Hematopoietic multipotent progenitor cell treated with erythropoietin and hydrocortisone succinate and interleukin-3 and kit ligand, for 17 days (in vitro differentiated cells): Measurements from ENCODE around the gene PHF13.
A peak's percentile ranks its signal among the peaks of the same experiment; 100 is the strongest.

Experiments used
- DNase-seq: peaks from one replicate; pipeline ENCODE4 v3.0.0-alpha.2; 2015; ENCODE audit warnings: low spot score

Gene PHF13

DNA sequence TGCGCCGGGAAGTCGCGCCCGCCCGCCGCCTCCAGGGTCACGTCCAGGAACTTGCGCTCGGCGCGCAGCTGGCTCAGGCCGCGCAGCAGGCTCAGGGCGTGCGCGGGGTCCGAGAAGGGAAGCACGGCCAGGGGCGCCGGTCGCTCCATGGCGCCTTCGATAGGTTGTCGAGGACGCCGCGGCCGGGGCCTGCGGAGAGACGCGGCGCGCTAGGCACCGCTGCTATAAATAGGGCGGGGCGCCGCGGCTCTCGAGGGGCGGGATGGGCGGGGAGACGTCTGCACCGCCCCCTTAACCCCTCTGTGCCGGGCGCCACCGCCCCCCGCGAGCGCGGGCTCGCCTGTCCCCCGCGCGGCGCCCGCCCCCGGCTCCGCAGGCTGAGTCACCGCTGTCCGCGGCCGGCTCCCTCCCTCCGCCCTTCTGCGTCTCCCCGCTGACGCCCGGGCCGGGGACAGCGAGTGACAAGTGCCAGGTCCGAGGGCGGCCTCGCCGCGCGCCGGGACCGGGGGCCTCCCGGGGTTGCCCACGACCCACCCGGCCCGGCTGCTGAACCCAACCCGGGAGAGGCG lies 10.8 kb upstream of the PHF13 start, which contains the start of gene KLHL21:
KLHL21 (minus strand) TSS at position 201 of the 569 bp plus-strand sequence; CDS start at position 149, 52 bp downstream.
- peak; percentile 95 for DNase-seq

DNA sequence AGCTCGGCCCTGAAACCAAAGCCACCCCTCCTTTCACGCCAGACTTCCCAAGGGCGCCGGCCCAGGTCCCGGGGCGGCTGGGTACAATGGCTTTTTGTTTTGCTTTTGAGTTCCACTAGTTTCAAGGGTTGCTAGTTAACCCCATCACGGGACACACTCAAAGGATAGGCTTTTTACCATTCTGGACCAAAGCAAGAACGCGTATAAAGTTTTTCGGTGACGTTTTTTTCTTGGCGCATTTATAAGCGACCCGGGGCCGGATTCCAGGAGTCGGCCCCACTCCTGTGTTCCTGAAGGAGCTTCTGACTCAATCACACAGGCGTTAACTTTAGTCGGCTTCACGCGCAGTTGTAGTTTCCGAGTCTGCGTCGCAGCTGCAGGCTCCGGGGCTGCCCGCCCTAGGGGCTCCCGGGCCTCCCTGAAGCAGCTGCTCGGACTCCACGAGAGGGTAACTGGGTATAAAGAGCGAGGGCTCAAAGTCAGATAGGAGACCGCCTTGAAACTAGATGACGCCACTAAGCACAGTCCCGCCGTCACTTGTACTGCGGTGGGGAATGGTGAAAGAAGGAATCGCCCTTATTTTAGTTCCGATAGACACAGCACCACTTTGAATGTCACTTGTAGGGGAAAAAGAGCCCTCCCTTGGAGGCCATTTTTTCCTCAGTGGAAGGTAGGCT lies 10.2 kb upstream of the PHF13 start:
- DNase-seq: peak; percentile 80

DNA sequence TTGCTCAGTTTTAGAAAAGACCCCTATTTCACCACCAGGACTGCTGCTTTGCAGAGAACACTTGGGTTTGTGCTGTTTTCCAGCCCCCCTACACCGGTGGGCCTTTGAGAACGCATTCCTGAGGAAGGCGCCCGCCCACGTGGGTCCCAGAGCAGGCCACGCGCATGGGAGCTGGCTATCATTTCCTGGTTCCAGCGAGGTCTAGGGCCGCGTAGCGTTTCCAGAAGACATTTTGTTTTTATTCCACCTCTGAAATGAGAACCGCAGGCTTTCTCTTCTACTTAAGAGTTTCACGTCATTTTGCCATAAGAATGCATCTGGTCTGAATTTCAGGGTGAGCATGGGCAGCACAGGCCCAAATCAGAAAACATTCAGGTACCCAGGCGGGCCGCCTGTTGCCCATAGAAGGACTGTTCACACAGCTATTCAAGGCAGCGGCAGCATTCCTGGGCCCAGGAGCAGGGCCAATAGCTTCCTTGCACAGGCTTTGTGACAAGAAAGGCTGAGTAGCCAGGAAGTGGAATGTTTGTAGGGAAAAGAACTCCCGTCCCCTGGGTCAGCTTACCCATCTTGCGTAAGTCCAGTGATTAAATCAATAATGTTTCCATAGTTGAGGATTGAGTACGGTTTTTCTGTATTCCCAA lies 9.5 kb upstream of the PHF13 start:
- no peak for DNase-seq

DNA sequence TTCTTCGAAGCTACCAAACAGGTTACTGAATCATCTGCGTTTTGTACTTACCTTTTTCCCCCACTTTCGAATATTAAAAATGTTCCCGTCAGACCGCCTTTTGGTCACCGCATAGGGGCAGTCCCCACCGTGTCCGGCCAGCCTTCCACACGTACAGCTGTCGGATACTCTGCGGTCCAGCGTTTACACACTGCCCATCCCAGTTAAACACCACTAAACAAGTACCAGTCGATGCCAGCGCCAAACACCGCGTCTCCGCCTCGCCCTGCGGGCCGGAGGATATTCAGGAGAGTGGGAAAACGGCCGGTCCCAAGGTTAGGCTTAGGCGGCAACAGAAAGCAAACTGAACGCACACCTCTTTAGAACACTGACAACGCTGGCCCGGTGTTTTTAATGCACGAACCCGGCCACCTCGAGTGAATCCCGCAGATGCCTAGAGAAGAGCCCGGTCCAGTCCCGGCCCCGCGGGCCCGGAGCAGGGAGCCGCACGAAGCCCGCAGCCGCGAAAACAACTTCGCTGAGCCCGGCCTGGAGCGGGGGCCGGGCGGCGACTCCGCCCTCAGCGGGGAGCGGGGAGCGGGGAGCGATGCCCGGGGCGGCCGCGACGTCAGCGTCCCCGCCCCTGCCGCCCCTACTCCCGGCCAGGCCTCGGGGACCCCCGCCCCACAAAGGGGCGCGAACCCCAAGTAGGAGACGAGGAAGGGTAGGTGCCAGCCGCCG lies 730 bp upstream of the PHF13 start:
- DNase-seq: no peak

DNA sequence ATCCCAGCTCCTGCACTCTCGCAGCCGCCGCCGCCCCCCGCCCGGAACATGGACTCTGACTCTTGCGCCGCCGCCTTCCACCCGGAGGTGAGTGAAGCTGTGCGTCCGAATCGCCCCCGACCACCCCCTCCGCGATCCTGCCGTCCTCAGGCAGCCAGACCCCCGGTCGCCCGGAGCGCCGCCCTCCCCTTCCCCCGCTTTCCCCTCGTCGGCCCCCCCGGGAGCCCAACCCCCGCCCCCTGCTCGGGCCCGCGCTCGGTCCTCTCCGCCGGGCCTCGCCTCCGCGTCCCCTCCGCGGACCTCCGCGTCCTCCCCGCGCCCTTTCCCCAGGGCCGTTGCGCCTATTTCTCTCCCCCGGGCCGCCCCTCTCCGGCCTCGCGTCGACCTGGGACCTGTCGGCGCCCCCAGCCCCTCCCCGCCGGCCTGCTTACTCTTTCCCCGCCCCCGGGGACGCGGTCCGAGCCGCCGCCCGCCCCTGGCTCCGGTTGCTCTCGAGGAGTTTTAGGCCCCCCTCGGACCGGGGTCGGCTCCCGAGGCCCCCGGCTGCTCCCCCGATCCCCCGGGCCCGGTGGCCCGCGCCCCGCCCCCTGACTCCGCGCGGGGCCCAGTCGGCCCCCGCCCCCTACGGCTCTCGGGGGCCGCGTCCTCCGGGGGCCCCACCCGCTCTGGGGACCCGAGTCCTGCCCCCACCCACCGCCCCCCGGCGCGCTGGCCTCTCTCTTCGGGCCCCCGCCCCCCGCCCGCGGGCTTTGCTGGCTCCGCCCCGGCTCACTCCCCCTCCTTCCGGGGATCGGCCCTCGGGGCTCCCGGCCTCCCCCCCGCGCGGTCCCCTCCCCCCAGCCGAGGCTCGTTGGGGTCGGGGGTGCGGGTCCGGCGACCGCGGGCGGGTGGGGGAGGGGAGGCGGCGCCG lies 743 bp downstream of the PHF13 start:
- peak; percentile 58 for DNase-seq

DNA sequence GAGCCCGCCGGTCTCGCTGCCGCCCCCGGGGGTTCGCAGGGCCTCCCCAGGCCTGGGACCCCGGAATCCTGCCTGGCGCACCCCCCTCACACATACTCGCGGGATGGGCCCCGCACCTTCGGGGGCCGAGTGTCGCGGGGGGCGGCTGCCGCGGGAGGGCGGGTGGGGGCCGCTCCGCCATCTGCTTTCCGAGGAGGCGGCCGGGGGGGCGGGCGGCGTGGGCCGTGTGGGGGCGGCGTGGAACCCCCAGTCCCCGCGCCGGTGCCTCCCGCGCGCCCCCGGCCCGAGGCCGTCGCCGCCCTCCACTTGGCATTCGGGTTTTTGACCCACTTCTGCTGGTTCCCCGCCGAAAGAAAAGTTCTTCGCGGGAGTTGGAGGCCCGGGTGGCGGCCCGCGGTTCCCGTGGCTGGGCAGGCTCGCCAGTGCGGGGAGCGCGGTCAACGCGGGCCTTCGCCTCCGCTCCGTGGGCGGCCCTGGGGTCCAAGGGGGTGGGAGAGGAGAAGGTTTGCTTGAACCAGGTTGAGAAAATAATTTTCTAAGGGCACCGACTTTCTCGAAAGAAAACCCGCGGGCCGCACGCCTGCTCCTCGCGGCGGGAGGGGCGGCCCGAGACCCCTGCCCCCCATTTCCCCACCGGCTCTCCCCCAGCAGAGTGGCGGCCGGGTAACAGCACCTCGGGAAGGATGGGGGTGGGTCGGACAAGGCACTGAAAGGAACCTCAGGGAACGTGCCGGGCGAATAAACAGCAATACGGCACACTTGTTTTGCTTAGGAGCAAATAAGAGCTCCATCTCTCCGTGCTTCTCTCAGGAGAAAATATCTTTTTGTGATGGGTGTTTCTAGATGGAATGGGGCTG lies 1.6 kb downstream of the PHF13 start:
- DNase-seq: no peak

DNA sequence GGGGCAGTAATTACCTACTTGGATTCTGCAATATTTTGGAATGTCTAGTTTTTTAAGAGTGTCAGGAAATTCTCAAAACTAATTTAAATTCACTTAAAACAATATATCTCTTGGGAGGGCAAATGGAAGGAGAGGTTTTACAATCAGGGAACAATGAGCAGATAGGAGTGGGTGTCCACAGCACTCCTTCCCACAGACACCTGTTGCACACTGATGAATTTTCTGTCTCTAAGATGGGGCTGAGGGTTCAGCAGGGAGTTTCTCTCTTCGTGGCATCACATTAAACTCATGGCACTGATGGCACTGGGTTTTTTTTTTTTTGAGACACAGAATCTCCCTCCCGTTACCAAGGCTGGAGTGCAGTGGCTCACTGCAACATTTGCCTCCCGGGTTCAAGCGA lies 5.5 kb downstream of the PHF13 start:
- no peak for DNase-seq

DNA sequence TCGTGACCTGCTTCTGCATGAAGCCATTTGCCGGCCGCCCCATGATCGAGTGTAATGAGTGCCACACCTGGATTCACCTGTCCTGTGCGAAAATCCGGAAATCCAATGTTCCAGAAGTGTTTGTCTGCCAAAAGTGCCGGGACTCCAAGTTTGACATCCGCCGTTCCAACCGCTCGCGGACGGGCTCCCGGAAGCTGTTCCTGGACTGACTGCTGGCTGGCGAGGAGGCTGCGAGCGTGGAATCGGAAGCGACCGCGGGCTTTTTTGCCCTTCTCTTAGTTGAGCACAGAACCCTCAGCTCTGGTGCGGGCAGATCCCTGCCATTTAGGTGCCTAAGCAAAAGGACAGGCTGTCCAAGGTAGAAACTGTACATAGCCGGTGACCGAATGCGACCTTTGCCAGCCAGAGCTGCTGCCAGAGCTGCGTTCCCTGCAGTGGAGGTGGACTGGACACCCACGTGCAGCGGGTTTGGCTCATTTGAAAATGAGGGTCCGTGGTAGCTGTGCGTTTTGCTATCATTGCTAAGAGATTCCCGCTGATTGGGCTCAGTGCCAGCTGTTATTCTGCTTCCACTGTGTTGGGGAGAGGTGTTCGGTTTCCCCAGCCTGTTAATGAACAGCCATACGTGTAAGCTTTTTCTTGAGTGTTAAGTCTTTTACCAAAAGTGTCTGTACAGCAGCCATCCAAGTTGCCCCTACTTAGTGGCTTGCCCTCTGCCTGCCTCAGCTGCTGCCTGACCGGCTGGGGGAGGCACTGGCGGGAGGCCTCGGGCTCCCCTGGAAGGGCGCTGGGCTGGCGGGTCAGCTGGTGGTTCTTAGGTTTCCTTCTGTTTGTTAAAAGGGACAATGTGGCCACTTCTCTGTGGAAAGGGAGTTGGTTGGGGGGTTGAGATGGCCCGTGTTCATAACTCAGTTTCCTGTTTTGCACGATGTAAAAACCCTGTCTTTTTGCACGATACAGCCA lies 8.2 kb downstream of the PHF13 start:
- DNase-seq: no peak

DNA sequence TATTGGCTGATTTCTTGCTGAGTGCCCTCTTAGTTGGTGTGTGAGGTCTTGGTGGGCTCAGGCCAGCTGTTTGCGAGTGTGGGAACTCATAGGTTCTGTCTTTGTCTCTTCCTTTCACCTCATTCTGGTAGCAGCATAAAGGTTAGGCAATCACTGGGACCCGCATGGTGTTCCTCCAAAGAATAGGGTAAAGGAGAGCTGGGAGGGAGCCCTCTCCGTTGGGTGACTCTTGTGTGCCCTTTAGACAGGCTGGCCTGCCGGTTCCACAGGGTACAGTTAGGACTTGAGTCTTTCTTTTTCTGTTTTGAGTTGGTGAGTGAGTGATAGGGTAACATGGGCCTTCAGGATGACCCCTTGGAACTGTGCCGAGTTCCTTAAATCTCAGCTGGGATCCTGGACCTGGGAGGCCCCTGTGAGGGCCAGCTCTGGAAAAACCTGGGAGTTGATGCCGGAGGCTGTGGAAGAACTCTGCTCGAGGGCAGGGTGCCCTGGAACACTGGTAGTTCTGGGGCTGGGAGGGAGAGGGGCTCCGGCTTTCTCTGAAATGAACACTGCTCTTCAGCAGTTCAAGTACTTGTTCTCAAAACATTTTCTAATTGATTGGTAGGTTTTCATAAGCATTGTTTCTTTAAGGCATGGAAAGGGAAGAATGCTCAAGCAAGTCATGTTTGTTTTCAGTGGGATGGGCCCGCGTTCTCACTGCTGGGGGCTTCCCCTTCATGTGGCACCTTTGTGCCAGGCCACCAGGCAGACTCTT lies 9.0 kb downstream of the PHF13 start:
- no peak for DNase-seq

DNA sequence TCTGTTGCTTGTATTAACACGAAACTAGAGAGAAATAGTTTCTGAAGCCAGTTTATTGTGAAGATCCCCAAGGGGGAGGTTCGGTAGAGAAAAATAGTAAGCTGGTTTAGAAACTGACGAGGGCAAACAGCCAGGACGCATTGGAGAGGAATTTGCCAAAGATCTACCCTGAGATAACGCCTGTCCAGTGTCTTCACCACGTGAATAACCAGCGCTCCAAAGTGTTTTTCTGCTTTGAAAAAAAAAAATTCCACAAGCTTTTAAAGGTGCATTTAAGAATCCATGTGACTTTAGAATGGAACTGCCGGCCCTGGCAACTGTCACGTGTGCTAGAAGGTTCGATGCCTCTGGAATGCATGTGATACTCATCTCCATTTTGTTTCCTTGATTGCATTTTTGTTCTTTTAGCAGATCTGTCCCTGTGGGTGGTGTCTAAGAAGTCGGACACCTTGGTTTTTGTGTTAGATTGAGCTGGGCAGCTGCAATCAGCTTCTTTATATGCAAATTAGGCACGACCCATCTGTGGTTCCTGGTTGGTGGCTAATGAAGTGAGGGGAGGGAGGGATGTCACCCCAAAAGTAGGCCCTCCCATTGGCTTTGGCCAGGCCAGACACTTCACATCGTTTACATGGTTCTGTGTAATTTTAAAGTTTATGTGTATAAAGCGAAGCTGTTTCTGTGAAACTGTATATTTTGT lies 9.9 kb downstream of the PHF13 start:
- DNase-seq: no peak

DNA sequence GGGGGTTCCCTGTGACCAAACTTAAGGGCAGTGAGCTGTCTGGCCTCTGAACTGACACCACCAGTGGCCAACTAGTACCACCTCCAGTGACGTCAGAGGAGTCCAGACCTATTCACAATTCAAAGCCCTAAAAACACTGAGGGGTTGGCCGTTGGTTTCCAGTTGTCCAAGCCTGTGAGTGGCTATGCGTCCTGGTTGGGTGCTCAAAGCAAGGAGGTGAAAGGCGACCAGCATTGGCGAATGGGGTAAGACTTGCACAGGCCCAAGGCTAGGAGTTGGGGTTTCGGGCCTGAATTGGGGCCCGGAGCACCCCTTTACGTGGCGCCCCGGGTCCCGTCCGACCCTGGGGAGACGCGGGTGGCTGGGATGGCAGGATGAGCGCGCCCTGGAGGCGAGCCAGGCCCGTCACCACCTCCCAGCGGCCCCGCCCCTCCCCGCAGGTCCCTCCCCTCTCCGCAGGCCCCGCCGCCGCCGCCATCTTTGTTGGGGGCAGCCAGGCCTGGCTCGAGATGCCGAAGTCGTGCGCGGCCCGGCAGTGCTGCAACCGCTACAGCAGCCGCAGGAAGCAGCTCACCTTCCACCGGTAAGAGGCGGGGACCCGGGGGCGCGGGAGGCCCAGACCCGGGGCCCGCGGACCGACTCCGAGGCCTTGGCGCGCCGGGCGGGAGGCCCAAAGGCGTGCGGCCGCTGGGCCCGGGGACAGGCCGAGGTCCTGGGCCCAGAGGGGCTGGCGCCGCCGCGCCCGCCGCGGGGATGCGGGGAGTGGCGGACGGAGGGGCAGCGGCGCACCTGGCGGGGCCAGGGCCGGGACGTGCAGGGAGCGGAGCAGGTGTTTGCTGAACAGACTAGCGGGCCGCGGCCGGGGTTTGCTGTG lies 11.4 kb downstream of the PHF13 start, which contains the start of gene THAP3:
THAP3 (plus strand) TSS at position 159 of the 874 bp plus-strand sequence; CDS start at position 510, 351 bp downstream.
- peak; percentile 88 for DNase-seq

DNA sequence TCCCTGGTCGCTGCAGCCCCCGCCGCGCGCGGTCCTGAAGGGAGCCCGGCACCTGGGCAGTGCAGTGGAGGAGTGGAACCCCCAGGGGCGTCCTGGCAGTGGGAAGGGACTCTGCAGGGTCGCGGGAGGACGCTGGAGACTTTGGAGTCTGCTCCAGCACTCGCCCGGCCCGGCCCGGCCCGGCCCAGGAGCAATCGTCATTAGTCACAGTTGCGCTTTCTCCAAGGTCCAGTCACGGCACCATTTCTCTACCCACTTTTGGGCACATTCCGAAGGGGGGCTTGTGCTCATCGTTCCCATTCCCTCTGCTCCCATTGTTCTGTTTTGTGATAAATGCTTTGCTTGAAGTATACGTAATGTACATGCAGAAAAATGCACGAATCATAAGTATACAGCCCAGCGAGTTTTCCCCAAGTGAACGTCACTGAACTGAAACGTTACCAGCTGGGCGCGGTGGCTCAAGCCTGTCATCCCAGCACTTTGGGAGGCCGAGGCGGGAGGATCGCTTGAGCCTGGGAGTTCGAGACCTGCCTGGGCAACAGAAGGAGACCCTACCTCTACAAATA lies 12.1 kb downstream of the PHF13 start:
- peak; percentile 44 for DNase-seq

DNA sequence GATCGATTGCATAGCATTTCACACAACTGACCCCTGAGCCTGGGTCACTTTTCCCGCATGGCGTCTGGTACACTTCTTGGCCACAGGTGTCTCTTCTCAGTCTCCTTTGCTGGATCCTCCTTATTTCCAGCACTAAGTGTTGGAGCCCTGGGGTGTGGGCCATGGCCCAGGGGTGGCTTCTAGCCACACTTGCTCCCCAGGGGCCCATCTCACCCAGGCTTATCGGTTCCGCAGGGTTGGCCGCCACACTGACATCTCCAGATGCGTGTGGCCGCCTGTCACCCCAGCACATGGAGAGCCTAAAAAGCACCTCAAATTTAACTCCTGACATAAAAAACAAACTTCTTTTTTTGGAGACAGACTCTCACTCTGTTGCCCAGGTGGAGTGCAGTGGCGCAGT lies 13.5 kb downstream of the PHF13 start:
- DNase-seq: no peak

DNA sequence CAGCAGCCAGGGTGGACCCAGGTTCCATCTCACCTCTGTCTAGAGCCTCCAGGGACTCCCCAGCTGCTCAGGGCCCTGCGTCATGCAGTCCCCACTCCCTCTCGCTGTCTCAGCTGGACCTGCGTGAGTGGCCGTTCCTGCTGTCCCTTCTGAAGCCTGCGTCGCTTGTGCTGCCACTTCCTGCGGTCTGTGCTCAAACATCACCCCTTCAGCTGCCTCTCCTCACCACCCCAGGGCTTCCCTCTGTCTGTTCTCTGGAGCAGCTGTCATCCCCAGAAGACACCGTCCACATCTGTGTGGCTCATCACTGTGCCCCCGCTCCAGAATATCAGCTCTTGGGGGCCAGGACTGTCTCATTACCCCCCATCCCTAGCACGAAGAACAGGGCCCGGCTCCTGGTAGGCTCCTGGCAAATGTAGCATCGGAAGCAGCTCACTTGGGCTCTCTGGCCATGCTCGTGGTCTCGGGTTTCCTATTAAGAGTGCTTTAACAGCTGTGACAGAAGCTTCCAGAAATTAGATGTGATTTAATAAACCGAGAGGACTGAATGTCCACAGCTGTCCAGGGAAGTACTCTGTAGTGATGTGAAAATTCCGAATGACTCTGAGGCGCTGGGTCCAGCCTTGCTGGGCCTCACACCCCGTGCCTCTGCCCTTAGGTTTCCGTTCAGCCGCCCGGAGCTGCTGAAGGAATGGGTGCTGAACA lies 14.5 kb downstream of the PHF13 start:
- no peak for DNase-seq

DNA sequence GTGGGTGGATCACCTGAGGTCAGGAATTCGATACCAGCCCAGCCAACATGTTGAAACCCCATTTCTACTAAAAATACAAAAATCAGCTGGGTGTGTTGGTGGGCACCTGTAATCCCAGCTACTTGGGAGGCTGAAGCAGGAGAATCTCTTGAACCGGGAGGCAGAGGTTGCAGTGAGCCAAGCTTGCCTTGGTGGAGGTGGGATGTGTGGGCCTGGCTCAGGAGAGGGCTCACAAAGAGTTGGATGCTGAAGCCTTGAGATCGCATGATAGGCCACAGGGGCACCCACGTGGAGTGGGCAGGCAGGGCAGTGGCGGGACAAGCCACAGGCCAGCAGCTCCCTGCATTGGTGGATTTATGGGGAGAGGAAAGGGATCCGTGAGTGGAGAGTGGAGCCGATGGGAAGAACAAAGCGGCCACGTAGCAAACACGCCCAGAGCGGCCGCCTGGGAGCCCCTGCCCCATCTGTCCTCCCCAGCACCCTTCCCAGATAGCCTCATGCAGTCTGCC lies 15.5 kb downstream of the PHF13 start:
- no peak for DNase-seq

DNA sequence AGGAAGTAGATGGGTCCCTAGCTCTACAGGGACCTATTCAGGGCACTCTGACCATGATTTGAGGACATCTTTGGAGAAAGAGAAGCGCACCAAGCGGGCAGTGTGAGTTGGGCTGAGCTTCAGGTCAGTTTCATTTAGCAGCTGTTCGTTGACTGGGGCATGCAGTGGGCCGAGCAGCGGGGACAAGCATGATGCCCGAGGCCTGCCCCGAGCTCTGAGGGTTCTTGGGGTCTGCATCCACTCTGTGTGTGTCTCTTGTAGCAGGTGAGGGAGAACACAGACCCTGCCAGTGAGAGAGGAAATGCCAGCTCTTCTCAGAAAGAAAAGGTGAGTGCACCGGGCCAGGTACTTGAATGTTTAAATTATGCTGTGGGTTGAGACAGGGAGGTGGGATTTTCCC lies 16.5 kb downstream of the PHF13 start:
- no peak for DNase-seq
